SKM-1 (cell line): ENCODE results near the gene KLF6.
"Not testable (repeated sequence)": the region's sequence is repeated elsewhere in the genome, so short reads cannot be mapped to it uniquely, and the experiment has no call there.

ENCODE experiments used
- DNase-seq: peaks from one replicate; lab custom pipeline; 2025; ENCODE audit not compliant: unreplicated experiment; lab: John Stamatoyannopoulos, UW

Gene KLF6

DNA sequence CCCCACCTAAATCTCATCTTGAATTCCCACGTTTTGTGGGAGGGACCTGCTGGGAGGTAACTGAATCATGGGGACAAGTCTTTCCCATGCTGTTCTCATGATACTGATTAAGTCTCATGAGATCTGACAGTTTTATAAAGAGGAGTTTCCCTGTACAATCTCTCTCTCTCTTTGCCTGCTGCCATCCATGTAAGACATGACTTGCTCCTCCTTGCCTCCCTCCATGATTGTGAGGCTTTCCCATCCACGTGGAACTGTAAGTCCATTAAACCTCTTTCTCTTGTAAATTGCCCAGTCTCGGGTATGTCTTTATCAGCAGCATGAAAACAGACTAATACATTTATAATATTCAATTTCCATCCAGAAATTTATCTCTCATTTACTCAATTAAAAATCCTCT, 52.8 kb downstream of the KLF6 start:
- not testable (repeated sequence) for DNase-seq

DNA sequence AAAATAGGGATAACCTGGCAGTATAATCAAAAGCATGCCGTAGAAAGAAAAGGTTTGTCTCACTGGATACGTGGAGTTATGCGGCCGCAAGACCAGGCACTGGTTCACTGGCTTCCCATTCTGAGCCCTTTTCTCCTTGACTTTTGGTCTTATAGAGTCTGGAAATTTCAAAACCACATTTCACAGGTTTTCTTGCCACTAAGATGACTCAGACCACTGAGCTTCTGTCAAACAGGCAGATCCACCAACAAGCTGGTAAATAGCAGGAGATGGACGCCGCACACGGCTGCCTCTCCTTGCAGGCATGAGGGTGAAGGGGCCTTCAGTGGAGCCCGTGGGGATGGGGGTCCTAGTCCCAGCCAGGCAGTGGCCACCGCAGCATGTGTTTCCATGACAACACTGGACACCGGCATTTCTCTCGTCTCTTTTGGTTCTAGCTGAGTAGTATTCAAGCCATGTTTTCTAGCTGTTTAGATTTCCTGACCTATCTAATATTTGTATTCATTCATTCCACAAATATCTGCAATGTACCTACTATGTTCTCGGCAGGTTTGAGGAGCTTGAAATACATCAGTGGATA, 55.5 kb downstream of the KLF6 start:
- DNase-seq: no peak

- DNase-seq: no peak
Observed at GRCh38 chr10:3728563-3728962, 56.4 kb downstream of the KLF6 start.

DNA sequence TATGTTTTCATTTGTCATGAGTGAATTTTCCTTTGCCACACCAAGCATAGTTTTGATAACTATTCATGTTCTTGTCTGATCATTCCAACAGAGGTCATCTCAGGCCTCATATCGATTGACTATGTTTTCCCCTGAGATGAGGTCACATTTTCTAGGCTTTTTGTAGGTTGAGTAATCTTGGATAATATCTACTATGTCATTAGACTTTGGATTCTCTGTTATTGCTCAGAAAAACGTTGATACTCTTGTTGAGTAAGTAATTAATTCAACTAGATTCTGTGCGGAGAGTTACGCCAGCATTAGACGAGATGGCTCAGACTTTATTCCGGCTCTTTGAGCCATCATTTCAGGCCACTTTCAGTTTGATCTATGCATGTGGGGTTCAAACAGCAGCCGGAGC, 57.7 kb downstream of the KLF6 start:
- DNase-seq: no peak
